Brain pericyte (primary cell): ENCODE results near the gene PTGS1.
"Not testable (repeated sequence)": the region's sequence is repeated elsewhere in the genome, so short reads cannot be mapped to it uniquely, and the experiment has no call there.

ENCODE experiments used
- DNase-seq: peaks from one replicate; pipeline ENCODE4 v3.0.0-alpha.2; 2012; ENCODE audit warnings: low read depth, low spot score

The PTGS1 gene

DNA sequence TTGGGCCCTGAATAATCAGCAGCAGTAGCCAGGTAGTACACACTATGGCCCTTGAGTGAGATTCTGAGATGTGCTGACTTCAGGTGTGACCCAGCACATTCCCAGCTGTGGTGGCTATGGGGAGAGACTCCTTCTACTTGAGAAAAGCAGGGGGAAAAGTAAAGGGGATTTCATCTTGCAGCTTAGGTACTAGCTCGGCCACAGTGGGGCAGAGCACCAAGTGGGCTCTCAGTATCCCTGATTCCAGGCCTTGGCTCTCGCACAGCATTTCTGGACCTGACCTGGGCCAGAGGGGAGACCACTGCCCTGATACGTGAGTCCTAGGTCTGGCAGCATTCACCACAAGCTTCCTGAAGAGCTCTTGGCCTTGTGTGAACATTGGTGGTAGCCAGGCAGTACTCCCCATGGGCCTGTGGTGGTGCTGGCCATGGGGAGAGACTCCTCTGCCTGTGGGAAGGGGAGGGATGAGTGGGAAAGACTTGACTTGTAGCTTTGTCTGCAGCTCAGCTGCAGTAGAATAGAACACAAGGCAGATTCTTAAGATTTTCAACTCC lies 27.6 kb downstream of the PTGS1 start:
- no peak for DNase-seq

DNA sequence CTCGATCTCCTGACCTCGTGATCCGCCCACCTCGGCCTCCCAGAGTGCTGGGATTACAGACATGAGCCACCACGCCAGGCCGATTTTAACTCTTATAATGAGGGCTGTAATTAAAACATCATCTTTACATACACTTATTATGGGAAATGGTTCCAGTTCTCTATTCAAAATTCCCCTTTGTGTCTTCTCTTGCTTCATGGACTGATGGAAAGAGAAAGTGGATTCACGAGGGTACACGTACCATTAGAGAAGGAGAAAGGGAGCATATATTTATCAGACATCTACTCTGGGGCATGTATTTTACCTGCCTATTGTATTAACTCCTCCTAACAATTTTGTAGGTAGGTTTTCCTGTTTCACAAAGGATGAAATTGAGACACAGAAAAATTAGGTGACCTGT lies 31.1 kb downstream of the PTGS1 start:
- DNase-seq = no peak

DNA sequence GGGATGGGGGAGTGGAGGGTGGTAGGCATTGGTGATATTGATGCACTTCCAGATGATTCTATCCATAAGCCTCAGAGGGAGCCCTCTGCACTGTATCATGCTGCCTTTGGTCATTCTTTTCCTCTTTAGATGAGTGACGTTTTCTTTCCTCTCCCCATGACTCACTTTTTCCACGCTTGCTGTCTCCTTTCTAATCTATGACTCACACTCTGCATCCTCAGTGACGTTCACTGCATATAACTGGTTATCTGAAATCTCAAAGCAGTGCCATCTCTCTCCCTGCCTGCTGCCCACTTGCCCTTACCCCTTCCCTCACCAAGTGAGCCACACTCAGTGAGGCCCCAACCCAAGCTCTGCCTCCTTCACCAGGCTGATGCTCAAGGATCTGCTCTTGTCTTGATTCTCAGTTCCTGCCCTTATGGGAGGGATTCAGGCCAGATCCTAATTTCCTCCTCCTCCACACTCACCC lies 31.6 kb downstream of the PTGS1 start:
- DNase-seq = peak; percentile 63

DNA sequence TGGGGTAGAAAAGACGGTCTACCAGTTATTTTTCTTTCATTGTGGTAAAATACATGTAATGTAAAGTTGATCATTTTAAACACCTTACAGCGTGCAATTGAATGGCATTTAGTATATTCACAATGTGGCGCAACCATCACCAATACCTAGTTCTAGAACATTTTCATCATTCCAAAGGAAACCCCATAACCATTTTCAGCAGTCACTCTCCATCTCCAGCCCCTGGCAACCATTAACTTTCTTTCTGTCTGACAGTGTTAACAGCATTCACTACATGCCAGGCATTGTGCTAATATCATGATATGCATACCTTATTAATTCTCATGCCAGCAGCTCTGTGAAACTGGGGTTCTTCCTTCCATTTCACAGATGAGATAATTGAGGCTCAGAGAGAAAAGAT lies 32.0 kb downstream of the PTGS1 start:
- DNase-seq = no peak

DNA sequence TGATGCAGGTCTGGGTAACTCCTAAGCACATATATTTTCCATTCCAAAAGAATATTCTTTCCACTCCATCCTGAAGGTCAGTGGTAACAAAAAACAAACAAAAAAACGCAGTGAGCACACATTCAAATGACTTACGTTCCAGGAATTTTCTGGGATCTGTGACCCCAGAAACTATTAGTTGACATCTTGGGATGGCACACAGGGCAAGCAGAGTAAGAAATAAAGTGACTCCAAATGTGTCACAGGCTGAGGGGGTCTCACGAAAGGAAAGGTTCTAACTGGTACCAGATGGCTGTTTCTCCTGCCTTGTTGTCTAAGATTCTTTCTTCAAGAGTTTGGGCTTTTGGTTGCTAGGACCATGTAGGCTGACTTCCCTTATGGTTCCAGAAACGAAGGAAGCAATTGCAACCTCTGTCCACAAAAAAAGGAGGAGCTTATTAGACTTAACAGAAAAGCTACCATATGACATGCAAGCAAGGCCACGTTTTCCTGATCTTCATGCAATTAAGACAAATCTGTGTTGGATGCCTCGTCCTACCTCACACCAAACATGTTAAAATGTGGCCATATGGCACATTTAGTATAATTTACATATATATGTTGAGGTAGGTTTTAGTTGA lies 32.7 kb downstream of the PTGS1 start:
- DNase-seq = no peak

DNA sequence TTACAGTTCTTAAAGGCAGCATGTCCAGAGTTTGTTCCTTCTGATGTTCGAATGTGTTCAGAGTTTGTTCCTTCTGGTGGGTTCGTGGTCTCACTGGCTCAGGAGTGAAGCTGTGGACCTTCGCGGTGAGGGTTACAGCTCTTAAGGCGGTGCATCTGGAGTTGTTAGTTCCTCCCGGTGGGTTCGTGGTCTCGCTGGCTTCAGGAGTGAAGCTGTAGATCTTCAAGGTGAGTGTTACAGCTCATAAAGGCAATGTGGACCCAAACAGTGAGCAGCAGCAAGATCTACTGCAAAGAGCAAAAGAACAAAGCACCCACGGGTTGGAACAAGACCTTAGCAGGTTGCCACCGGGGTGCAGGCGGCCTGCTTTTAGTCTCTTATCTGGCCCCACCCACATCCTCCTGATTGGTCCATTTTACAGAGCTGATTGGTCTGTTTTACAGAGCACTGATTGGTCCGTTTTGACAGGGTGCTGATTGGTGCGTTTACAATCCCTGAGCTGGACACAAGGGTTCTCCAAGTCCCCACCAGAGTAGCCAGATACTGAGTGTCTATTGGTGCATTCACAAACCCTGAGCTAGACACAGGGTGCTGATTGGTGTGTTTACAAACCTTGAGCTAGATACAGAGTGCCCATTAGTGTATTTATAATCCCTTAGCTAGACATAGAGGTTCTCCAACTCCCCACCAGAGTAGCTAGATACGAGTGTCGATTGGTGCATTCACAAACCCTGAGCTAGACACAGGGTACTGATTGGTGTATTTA lies 34.7 kb downstream of the PTGS1 start:
- DNase-seq = not testable (repeated sequence)

DNA sequence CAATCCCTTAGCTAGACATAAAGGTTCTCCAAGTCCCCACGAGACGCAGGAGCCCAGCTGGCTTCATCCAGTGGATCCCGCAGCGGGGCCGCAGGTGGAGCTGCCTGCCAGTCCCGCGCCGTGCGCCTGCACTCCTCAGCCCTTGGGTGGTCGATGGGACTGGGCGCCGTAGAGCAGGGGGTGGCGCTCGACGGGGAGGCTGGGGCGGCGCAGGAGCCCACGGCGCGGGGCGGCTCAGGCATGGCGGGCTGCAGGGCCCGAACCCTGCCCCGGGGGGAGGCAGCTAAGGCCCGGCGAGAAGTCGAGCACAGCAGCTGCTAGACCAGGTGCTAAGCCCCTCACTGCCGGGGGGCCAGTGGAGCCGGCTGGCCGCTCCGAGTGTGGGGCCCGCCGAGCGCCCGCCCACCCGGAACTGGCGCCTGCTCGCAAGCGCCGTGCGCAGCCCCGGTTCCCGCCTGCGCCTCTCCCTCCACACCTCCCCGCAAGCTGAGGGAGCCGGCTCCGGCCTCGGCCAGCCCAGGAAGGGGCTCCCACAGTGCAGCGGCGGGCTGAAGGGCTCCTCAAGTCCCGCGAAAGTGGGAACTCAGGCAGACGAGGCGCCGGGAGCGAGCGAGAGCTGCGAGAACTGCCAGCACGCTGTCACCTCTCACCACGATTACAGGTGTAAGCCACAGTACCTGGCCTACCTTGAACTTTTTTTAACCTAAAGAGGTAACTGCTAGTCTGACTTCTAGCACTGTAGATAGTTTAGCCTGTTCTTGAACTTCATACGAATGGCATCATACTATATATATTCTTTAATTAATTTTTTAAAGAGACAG lies 35.5 kb downstream of the PTGS1 start:
- no peak for DNase-seq

DNA sequence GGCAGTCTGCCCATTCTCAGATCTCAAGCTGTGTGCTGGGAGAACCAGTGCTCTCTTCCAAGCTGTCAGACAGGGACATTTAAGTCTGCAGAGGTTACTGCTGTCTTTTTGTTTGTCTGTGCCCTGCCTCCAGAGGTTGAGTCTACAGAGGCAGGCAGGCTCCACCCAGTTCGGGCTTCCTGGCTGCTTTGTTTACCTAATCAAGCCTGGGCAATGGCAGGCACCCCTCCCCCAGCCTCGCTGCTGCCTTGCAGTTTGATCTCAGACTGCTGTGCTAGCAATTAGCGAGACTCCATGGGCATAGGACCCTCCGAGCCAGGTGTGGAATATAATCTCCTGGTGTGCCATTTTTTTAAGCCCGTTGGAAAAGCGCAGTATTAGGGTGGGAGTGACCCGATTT lies 43.3 kb downstream of the PTGS1 start:
- DNase-seq = not testable (repeated sequence)

DNA sequence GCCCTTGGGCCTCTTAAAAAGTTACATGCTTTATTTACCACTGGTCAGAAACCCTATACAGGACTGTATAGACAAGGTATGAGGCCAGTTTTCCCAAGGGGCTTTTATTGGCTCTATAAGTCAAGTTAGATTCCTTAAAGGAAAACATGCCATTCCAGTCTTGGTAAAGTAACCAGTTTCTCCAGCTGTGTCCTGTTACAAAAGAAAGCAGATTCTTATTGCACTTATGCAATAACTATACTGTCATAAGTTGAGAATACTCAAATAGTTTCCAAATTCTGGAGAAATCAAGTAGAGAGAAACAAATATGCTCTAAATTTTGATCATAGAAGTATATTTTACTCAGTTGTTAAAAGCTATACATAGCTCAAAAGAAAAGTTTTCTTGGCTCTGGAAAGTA lies 47.2 kb downstream of the PTGS1 start:
- DNase-seq = no peak

DNA sequence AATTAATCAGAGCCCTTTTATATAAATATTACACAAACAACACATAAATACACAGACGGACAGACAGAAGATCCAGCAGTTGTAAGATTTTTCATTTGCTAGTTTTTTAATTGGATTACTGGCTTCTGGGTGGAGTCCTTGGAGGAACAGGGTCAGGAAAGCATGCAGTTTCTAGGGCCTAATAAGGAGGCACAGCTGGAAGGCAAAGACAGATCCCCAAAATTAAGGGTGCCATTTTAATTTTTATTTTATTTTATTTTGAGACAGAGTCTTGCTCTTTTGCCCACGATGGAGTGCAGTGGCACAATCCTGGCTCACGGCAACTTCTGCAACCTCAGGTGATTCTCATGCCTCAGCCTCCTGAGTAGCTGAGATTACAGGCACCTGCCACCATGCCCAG lies 49.5 kb downstream of the PTGS1 start:
- no peak for DNase-seq

DNA sequence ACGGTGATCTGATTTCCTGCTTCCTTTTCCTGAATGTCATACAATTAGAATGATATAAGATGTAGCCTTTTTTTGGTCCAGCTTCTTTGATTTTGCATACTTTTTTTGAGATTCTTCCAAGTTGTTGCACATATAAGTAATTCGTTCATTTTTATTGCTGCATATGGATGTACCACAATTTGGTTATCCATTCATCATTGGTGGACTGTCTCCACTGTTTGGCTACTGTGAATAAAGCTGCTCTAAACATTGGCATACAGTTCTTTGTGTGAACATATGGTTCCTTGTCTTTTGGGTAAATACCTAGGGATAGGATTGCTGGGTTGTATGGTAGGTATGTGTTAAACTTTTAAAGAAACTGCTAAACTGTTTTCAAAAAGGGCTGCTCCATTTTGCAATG lies 54.3 kb downstream of the PTGS1 start:
- DNase-seq = no peak

DNA sequence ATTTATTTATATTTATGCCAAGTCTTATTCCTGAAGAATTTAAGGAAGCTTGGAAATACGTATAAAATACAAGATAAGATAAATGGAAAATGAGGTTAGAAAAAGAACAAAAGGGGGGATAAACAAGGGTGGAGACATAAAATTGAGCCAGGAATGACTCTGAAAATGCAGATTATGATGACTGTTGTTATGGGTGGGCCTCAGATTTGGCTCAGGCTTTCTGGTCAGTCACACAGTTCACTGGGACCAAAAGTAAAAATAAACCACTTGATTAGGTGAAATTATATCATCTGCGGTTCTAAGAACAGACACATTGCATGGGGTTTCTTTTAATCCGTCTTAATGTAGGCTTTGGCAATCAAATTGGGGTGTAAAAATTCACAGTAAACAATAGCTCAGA lies 55.9 kb downstream of the PTGS1 start:
- no peak for DNase-seq

DNA sequence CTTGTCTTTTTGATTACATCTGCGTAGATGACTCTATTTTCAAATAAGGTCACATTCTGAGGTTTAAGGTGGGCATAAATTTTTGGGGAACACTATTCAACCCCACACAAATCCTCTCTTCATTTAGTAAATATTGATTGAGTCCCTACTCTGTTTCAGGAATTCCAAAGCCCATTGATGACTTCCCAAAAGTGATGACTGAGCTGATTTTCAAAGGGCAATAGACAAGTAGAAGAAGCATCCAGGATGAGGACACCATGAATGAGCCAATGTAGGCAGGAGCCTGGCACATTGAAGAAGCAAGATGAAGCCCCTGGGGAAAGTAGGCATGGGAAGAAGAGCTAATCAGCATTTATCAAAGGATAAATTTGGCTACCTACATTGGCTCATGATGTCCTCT lies 71.7 kb downstream of the PTGS1 start:
- DNase-seq = no peak

DNA sequence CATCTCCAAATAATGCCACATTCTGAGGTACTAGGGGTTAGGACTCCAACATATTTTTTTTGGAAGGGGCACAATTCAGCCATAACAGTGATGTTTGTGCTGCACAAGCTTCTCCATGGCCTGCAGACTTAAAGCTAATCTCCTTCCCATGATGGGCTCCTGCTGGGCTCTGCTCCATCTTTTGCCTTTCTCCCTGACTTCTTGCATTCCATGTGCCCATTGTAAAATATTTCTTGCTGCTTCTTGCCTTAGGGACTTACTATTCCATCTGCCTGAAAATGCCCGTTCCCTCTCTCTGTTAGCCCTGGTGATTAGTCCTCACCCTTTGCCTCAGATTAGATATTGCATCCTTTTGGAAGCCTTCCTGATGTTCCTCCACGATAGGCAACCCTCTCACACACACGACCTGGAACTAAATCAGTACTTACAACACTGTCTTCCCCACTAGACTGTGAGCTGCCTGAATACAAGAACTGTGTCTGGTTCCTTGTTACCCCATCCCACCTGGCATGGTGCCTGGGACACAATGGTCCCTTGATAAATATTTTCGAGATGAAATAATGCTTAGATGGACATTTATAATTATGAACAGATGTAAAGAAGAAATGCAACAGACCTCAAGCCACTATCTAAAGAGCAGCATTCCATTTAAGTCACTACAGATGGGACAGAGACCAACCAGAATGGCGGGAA lies 73.4 kb downstream of the PTGS1 start:
- DNase-seq = peak; percentile 26
